ENCODE data around the gene PRPF40B.

GRCh38 chr12:49646331-49646830 is 23.0 kb downstream of the PRPF40B start:
- TF ChIP-seq EZH2 (optimal IDR thresholded peaks at IDR 0.05; ENCODE audit: low read depth, low read length), result no peak
- TF ChIP-seq CTCF (IDR thresholded peaks at IDR 0.05; ENCODE audit: low read length), result no peak

Measured in MM.1S (cell line).